GM12878 (cell line): ENCODE results near the gene SHANK1. TPM values are rescaled to one million over a fixed set of nuclear protein-coding genes. Genes with fewer than 3 reads are reported as not detected.

Source experiments
- ATAC-seq: fragments of 200-7000 bp; cut with Tn5 transposase; 3 replicates; pipeline ENCODE4 v1.9.1; 2020; ENCODE audit warnings: mild to moderate bottlenecking, moderate library complexity
- BruUV-seq: library from RNA; stranded (reverse); fragments of 400-500 nt; replicated peaks from 2 replicates; lab custom pipeline; 2021; lab: Mats Ljungman, UMichigan
- CTCF ChIA-PET: fragments of 300-600 bp; sonication (Branson Sonifier 250); formaldehyde crosslinking; extraction: SDS; loops from one replicate; lab custom pipeline; 2021; ENCODE audit warnings: inconsistent platforms; lab: Yijun Ruan, JAX
- POLR2A ChIA-PET: fragments of 350-600 bp; formaldehyde crosslinking; extraction: SDS; loops from one replicate; lab custom pipeline; 2021; ENCODE audit warnings: inconsistent platforms; lab: Charles Lee
- RAD21 ChIA-PET: fragments of 300-600 bp; sonication (Branson Sonifier 250); formaldehyde crosslinking; loops from one replicate; lab custom pipeline; 2023; ENCODE audit warnings: antibody characterized with exemption; ENCODE audit not compliant: unreplicated experiment; lab: Charles Lee
- SMC1A ChIA-PET: fragments of 300-600 bp; sonication (Branson Sonifier 250); formaldehyde crosslinking; loops from one replicate; lab custom pipeline; 2023; ENCODE audit not compliant: unreplicated experiment, uncharacterized antibody; lab: Charles Lee
- DNase-seq: peaks from one replicate; pipeline ENCODE4 v3.0.0-alpha.2; 2011; ENCODE audit warnings: low read depth, low spot score
- FAIRE-seq: peaks from 3 replicates; lab custom pipeline; 2011; peaks lifted over from hg19 to GRCh38; lab: Jason Lieb, UNC
- H2AFZ ChIP-seq: 2 replicates; pipeline ENCODE4 v1.6.0; 2011; ENCODE audit warnings: low read depth, low read length, control low read depth; ENCODE audit not compliant: control insufficient read depth
- H3K27ac ChIP-seq: 2 replicates; pipeline ENCODE4 v1.5.1; 2011; ENCODE audit warnings: control low read depth; ENCODE audit not compliant: control insufficient read depth, insufficient read depth
- H3K27me3 ChIP-seq, 2 experiments: replicated peaks in 1 of 2; 2 replicates each; pipeline versions ENCODE4 v1.6.0 to v1.6.1; 2011; ENCODE audit warnings: low read length in 1 of 2; ENCODE audit not compliant: control insufficient read depth in 2 of 2, insufficient read depth in 2 of 2
- H3K36me3 ChIP-seq, 2 experiments: 2 replicates each; pipeline ENCODE4 v1.5.1; 2011; ENCODE audit warnings: low read length in 1 of 2; ENCODE audit not compliant: control insufficient read depth in 2 of 2, insufficient read depth in 2 of 2
- H3K4me1 ChIP-seq: 2 replicates; pipeline ENCODE4 v1.6.1; 2011; ENCODE audit warnings: mild to moderate bottlenecking, low read length, moderate library complexity, mixed read lengths; ENCODE audit not compliant: control insufficient read depth, insufficient read depth
- H3K4me2 ChIP-seq: 2 replicates; pipeline ENCODE4 v1.6.0; 2011; ENCODE audit warnings: control low read depth; ENCODE audit not compliant: control insufficient read depth, insufficient read depth
- H3K4me3 ChIP-seq: fragments of 200-600 bp; sonication (generic); 2 replicates; pipeline ENCODE4 v1.5.1; 2016
- H3K79me2 ChIP-seq: 2 replicates; pipeline ENCODE4 v1.6.0; 2011; ENCODE audit warnings: low read length; ENCODE audit not compliant: control insufficient read depth, insufficient read depth
- H3K9ac ChIP-seq: 2 replicates; pipeline ENCODE4 v1.8.0; 2011; ENCODE audit warnings: low read length, control low read depth, mixed read lengths; ENCODE audit not compliant: control insufficient read depth, insufficient read depth
- H3K9me3 ChIP-seq: replicated peaks from 3 replicates; pipeline ENCODE4 v1.5.1; 2011; ENCODE audit warnings: mild to moderate bottlenecking, low read length; ENCODE audit not compliant: control insufficient read depth, insufficient read depth
- H4K20me1 ChIP-seq: 2 replicates; pipeline ENCODE4 v1.6.0; 2011; ENCODE audit not compliant: control insufficient read depth, insufficient read depth
- BCLAF1 ChIP-seq: fragments of 450-650 bp; IDR thresholded peaks from 2 replicates; pipeline ENCODE4 v1.6.1; 2017; ENCODE audit warnings: antibody characterized with exemption, mild to moderate bottlenecking, moderate library complexity
- CHD2 ChIP-seq: IDR thresholded peaks from 2 replicates; pipeline ENCODE4 v1.6.1; 2011; ENCODE audit warnings: low read depth, low read length, improper control_type of control experiment, borderline replicate concordance
- CTCF ChIP-seq, 3 experiments: IDR thresholded peaks in 2 of 3; conservative IDR thresholded peaks in 1 of 3; 2 replicates each; pipeline ENCODE4 v1.5.1; 2011; ENCODE audit warnings: low read depth in 3 of 3, low read length in 3 of 3, mild to moderate bottlenecking in 3 of 3, control low read depth in 2 of 3, moderate library complexity in 2 of 3, inconsistent platforms in 1 of 3, mixed read lengths in 1 of 3; ENCODE audit not compliant: control insufficient read depth in 2 of 3, insufficient read depth in 1 of 3; ENCODE audit errors: extremely low read depth in 1 of 3
- EGR1 ChIP-seq, 2 experiments: IDR thresholded peaks; 1 replicate in 1 of 2; 2 replicates in 1 of 2; pipeline ENCODE4 v1.6.1; 2011 to 2012; ENCODE audit warnings: low read depth in 2 of 2, low read length in 2 of 2, borderline replicate concordance in 1 of 2, mild to moderate bottlenecking in 1 of 2, moderate library complexity in 1 of 2
- HDAC6 ChIP-seq: fragments of 200-600 bp; sonication (generic); IDR thresholded peaks from one replicate; pipeline ENCODE4 v1.8.0; 2017; ENCODE audit warnings: antibody characterized with exemption; ENCODE audit not compliant: unreplicated experiment
- IKZF1 ChIP-seq: fragments of 450-650 bp; conservative IDR thresholded peaks from 2 replicates; pipeline ENCODE4 v1.6.1; 2017; ENCODE audit warnings: antibody characterized with exemption, mild to moderate bottlenecking
- JUNB ChIP-seq: IDR thresholded peaks from 2 replicates; pipeline ENCODE4 v1.6.1; 2016; ENCODE audit warnings: antibody characterized with exemption, mild to moderate bottlenecking
- KAT2A ChIP-seq: conservative IDR thresholded peaks from 2 replicates; pipeline ENCODE4 v1.6.1; 2011; ENCODE audit warnings: low read depth, low read length; ENCODE audit not compliant: control insufficient read depth
- MTA2 ChIP-seq: fragments of 450-650 bp; IDR thresholded peaks from 2 replicates; pipeline ENCODE4 v1.6.1; 2016; ENCODE audit warnings: low read depth, mild to moderate bottlenecking, moderate library complexity
- PRDM15 ChIP-seq: fragments of 450-650 bp; formaldehyde crosslinking; IDR thresholded peaks from 2 replicates; pipeline ENCODE4 v1.4.0; 2020; ENCODE audit warnings: mild to moderate bottlenecking, moderate library complexity
- TARDBP ChIP-seq: IDR thresholded peaks from 2 replicates; pipeline ENCODE4 v1.6.1; 2016; ENCODE audit warnings: borderline replicate concordance
- ZNF24 ChIP-seq: fragments of 450-650 bp; IDR thresholded peaks from 2 replicates; pipeline ENCODE4 v1.6.1; 2017; ENCODE audit warnings: antibody characterized with exemption, mild to moderate bottlenecking
- WGBS: methylation state at CpG from one replicate; pipeline ENCODE4 v1.1.6; 2016; ENCODE audit warnings: low lambda C conversion rate; ENCODE audit not compliant: insufficient replicate concordance, insufficient coverage; ENCODE audit errors: missing lambda C conversion rate; 5-methylcytosine and 5-hydroxymethylcytosine counted together
- in situ Hi-C: fragments of 300-500 bp; cut with MboI; formaldehyde crosslinking; loops from 9 replicates; pipeline ENCODE4 v1.14.3; 2018; ENCODE audit warnings: mixed read lengths
- intact Hi-C: fragments of 100-400 bp; cut with micrococcal nuclease; formaldehyde crosslinking; loops from one replicate; pipeline ENCODE4 v1.14.2; 2022; ENCODE audit not compliant: unreplicated experiment
- polyA plus RNA-seq, 11 experiments: library from polyadenylated mRNA; depleted of rRNA in 4 of 11; unstranded in 6 of 11; stranded (reverse) in 5 of 11; fragments of >200 nt; fragmentation: Nextera tagmentation in 4 of 11; fragmentation: Illumina TruSeq in 1 of 11; extraction: Ambion mirVana in 4 of 11; extraction: Trizol in 1 of 11; gene quantifications; 1 replicate in 1 of 11; 2 replicates in 10 of 11; pipeline versions ENCODE4 v1.2.1 to v1.2.3, GENCODE V29; 2011 to 2016; ENCODE audit warnings: inconsistent platforms in 2 of 11, missing spikeins in 2 of 11, low read depth in 1 of 11
- total RNA-seq, 4 experiments: library from RNA; depleted of rRNA in 3 of 4; stranded (reverse); fragments of >200 nt in 3 of 4; fragmentation: Illumina TruSeq in 1 of 4; extraction: Trizol in 1 of 4; gene quantifications; 2 replicates each; pipeline versions ENCODE4 v1.2.1 to v1.2.3, GENCODE V29; 2013 to 2021

Gene SHANK1
- total and polyA plus RNA-seq, 10 of the 15 experiments (the other 5 are each of a cell fraction or from before 2014, with no cell fraction given): not detected

- no peak for TF ChIP-seq BCLAF1
- no peak for TF ChIP-seq CHD2
- TF ChIP-seq MTA2: no peak
- TF ChIP-seq ZNF24: no peak
- no peak for TF ChIP-seq JUNB
These were observed 86.2 kb downstream of the SHANK1 start (continued) for GRCh38 chr19:50633359-50633758.

DNA sequence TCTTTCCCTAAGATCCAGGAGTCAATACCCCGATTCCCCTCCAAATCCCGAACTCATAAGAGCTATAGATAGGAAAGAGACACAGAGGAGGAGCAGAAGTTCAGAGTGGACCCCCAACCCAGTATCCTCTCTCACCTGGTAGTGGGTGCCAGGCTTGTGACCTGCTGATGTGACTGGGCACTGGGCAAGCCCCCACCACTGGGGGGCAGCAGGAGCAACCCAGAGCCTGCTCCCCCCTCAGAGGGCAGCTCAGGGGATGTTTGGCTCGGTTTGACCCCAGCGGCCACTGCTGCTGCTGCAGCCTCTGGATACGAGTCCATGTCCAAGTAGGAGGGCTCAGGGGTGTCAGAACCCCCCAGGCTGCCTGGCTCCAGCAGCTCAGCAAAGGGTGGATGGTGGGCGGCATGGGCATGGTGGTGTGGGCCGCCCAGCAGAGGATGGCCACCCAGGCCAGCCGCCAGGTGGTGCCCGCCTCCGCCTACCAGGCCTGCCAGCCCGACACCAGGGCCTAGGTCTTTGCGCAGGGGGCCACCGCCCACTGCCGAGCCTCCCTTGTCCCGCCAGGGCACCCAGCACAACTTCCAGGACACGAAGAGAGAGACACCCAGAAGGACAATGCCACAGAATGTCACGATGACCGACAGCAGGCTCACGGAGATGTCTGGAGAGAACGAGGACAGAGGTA lies 87.3 kb downstream of the SHANK1 start:
- ATAC-seq: no peak
- 48% methylated on average over 20 of the region's 20 CpGs for WGBS

More for the DNA sequence above, 87.3 kb downstream of the SHANK1 start:
- DNase-seq: no peak
- Histone ChIP-seq H3K9ac (no peak overlapping the region), H3K27ac (no peak overlapping the region), H2AFZ (no peak overlapping the region), H4K20me1 (no peaks in the 10 kb centered on the region), H3K79me2 (no peaks in the 10 kb centered on the region), H3K4me3 (no peak overlapping the region), H3K4me2 (no peak overlapping the region)
- CTCF ChIA-PET: no interaction called here
- TF ChIP-seq CHD2 (no peak), PRDM15 (no peak), KAT2A (no peak), IKZF1 (no peak), HDAC6 (no peak), EGR1 (IDR thresholded peaks at IDR 0.05; ENCODE audit: borderline replicate concordance in 1 of 2, low read depth in 2 of 2, low read length in 2 of 2) (no peak), CTCF (IDR thresholded peaks at IDR 0.05 in 2 of 3, conservative IDR thresholded peaks at IDR 0.05 in 1 of 3; ENCODE audit: control insufficient read depth in 2 of 3, extremely low read depth in 1 of 3, insufficient read depth in 1 of 3, low read depth in 3 of 3, low read length in 3 of 3) (0 out of 6 replicates have a peak, but pooled peaks of 1 of the 3 experiments have one; percentile 10), TARDBP (no peak)
- TF ChIP-seq, all 136 proteins: peak for 1
- POLR2A ChIA-PET: no interaction called here
- in situ Hi-C loops (no loop called here), intact Hi-C loops (no loop called here)
- no TSS peak for BruUV-seq
- RAD21 ChIA-PET: no interaction called here
- no peaks in the 10 kb centered on the region for H3K4me1 ChIP-seq
- H3K9me3 ChIP-seq: peaks cover 3% of the 10 kb centered on the region; the same call in 1 of the 3 replicates
- no peak for FAIRE-seq
- no peaks in the 10 kb centered on the region for H3K36me3 ChIP-seq
- H3K27me3 ChIP-seq: no peaks in the 10 kb centered on the region; a peak in 1 of 4 replicates
- SMC1A ChIA-PET: no interaction called here
